ENCODE data around the gene TMEM176A.

DNA sequence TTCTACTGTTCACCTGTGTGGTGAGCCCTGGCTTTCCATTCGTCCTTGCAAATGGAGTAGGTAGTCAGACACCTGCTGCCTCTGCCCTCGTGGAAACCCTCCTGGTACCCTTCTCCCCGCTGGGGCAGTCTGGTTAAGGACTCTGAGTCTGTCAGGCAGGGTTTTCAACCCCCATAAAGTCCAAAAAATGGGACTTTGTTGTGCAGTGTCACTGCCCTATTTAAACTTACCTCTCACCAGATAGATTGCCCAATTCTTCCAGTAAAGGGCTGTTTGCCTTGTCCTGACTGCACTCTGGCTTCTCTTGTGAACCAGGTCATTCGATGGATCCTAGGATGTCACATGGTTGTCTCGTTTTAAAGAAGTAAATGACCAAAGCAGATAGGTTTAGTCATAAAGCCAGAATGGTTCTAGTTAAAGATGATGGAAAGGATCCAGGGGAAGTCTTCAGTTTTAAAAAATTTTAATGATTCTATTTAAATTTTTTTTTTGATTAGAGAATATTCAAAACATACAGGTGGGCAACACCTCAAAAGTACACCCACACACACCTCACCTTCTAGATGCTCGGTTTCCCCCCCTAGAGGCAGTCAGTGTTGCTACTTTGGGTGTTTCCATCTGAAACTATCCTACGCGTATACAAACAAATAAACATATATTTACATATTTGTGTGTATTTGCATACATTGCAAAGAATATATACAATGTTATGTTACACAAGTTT, 22.4 kb upstream of the TMEM176A start:
- TF ChIP-seq POLR2AphosphoS5 (IDR thresholded peaks at IDR 0.05; ENCODE audit: borderline replicate concordance, low read depth, low read length) = no peak
- TF ChIP-seq EZH2 (IDR thresholded peaks at IDR 0.05) = no peak
